ENCODE data around the gene PRLH. TPM values are rescaled to one million over a fixed set of nuclear protein-coding genes. Genes with fewer than 3 reads are reported as not detected.

Gene PRLH
- polyA plus RNA-seq, 3 donors, result not detected

Other genes with a start within 250 kb of the PRLH start
- gene COL6A3, start 152.4 kb upstream of the PRLH start, polyA plus RNA-seq (ENCODE audit: insufficient read length in 3 of 3), result 100 to 1,000 TPM; 223 to 239 (median 227) TPM
- 1 to 10 TPM; 1.1 to 2.6 (median 1.5) TPM for gene MLPH, start 79.3 kb upstream of the PRLH start, polyA plus RNA-seq (ENCODE audit: insufficient read length in 3 of 3)
- 10 to 100 TPM; 10.4 to 14.9 (median 13.1) TPM for gene RAB17, start 24.2 kb downstream of the PRLH start, polyA plus RNA-seq (ENCODE audit: insufficient read length in 3 of 3)
- gene LRRFIP1, start 61.0 kb downstream of the PRLH start, polyA plus RNA-seq (ENCODE audit: insufficient read length in 3 of 3), result 10 to 100 TPM; 90.4 to 97.6 (median 93.6) TPM
- gene RBM44, start 232.2 kb downstream of the PRLH start, polyA plus RNA-seq (ENCODE audit: insufficient read length in 3 of 3), result under 1 TPM; 0.29 to 0.51 (median 0.50) TPM